IPS-NIHi7 (cell line): ENCODE data around the gene WDR19.

Source experiments
- DNase-seq: peaks from one replicate; pipeline ENCODE4 v3.0.0; 2012; ENCODE audit warnings: mixed read lengths; ENCODE audit errors: extremely low spot score

WDR19 gene

DNA sequence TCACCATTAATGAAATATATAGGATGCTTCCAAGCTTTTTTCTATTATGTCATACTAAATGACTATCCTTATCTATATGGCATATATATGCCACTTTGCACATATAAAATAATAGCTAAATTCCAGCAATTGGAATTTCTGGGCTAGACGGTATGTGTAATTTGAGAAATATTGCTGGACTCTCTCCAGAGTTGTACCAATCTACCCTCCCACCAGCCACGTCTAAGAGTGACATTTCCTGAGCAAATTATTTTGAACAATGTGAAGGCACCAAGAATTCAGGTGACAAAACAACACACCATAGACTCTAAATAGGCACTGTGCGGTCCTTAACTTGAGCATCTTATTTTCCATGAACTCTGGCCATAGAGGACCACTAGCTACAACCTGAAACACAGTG is 121.5 kb downstream of the WDR19 start:
- DNase-seq: no peak

- no peak for DNase-seq
These were observed 122.3 kb downstream of the WDR19 start for GRCh38 chr4:39304651-39305050.

DNA sequence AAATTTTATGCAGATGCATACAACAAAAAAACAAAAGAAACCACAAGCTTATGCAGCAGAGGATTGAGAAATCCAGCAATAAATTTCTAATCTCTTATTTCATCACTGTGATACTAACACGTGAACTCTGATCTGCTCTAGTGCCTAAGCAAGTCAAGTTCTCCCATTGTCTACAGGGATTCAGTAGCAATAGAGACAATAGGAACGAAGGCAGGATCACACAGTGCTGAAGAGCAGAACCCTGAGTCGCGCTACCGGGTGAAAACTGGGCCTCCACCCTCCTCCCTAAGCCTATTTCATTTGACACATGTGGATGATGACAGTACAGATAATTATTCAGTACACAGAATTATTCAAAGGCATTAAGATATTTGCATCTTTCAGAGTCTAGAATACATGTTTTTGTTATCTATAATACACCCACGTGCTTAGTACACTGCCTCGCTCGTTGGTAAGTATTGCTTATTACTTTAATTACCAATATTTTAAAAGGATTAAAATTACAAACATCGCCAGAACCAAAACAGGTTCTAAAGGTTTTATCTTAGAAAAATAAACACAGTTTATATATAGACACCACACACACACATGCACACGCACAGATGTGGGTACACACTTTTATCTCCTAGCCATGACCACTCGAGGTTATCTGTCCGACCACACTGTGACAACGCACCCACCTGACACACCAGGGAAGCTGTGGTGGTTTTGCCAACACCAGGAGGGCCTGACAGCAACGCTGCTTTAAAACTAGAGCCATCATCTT is 123.8 kb downstream of the WDR19 start:
- no peak for DNase-seq

DNA sequence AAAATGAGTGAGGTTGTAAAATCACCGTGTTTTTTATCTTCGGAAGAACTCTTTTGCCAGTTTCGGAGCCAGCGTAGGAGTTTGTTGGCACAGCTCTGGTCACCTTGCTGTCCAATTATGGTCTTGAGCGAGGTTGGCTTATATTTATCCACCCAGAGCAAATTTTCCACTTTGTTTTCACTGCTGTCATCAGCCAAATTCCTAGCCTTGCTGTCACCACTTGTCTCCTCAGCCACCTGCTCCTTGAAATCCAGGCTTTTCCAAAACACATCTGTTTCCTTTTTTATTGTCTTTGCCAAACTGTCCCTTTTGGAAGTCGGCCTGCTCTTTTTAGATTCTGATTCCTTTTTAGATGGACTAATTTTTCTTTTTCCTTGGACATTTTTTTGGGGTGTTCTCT is 126.3 kb downstream of the WDR19 start:
- no peak for DNase-seq

DNA sequence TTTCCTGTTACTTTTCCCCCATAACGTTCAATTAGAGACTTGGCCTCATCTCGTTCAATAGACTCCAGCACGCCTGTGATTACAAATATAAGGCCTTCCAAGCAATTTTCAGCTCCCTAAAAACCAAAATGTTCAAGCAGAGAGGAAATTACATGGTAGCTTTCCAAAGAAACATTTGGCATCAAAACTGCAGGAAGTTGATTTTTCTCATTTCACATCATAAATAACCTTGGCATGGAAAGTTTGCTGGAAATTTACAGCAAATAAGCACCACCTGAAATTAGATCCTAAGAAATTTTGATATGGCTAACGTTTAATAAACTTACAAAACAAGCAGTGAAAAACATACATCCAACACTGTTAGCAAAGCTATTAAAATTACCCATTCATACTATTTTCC is 130.5 kb downstream of the WDR19 start:
- DNase-seq: no peak

- no peak for DNase-seq
These were observed 137.3 kb downstream of the WDR19 start for GRCh38 chr4:39319676-39320075.

GRCh38 chr4:39320381-39321115 is 138.2 kb downstream of the WDR19 start:
- DNase-seq: no peak

- DNase-seq: no peak
These were observed 141.5 kb downstream of the WDR19 start for GRCh38 chr4:39323821-39324220.

GRCh38 chr4:39324446-39324845 is 142.1 kb downstream of the WDR19 start:
- DNase-seq: no peak

- DNase-seq: no peak
These were observed 142.7 kb downstream of the WDR19 start for GRCh38 chr4:39324897-39325613.

GRCh38 chr4:39326468-39326977 is 144.2 kb downstream of the WDR19 start:
- no peak for DNase-seq

DNA sequence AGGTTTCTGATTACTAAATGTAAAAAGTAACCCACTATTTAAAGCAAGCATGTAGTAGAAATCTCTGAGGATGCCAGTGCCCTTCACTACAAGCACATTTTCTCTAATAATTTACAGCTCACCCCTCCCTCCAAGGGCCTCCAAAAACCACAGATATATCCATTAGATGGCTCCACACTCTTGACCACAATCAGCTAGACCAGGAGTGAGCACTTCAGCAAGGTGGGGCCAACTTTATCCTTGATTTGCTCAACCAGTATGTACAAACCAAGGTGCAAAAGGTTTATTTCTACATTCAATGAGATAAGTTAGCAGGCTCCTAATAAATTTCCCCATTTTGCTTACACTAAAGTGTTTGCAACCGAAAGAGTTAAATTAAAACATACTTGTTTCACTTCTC is 148.0 kb downstream of the WDR19 start:
- no peak for DNase-seq

- DNase-seq: no peak
These were observed 148.9 kb downstream of the WDR19 start for GRCh38 chr4:39331191-39331590.
